Measurements from ENCODE around the gene KCNF1. TPM values are rescaled to one million over a fixed set of nuclear protein-coding genes. Genes with fewer than 3 reads are reported as not detected.

Gene KCNF1
- total RNA-seq, 2 experiments from 2014 or later, result not detected

DNA sequence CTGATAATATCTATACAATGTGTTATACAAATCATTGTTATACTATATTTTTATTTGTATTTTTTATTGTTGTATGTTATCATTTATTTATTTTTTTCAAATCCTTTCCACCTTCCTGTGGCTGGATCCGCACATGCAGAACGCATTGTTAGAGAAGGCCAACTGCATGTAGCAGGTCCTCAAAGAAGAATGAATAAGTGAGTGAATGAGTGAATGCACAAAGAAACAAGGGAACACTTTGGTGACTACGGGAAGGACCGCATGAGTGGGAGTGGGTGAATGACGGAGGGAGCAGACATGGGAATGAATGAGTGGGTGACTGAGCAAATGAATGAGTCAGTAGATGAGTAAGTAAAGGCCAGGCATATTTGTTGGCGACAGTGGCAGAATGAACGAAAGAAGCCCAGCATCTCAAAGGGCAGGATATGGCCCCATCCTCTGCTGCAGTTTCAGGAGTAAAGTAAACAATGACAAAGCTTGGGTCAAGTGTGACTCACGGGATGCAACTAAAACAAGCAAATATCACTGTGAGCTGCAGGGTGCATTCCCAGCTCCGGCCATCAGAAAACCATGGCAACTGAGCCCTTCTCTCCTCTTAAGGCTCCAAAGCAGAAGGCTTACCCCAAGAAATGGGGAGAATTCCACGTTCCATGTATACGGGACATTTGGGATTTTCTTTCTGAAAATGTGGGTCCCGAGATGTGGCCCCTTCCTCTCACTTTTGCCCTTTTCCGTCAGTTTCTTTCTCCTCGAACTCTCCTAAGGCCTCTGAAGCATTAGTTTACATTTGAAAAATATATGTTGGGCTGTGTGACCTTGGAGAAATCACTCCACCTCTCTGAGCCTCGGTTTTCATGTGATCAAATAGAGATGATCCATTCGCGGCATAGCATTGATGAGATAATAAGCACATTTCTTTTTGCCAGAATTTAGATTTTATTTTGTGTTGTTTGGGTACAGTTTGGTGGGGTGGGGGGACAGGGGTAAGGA is 24.5 kb downstream of the KCNF1 start:
- Mint-ChIP-seq H3K27me3 (no peaks in the 10 kb centered on the region), H3K9me3 (ENCODE audit: low read depth) (peaks cover 9% of the 10 kb centered on the region), H3K36me3 (ENCODE audit: low read depth) (no peaks in the 10 kb centered on the region), H3K4me3 (no peak overlapping the region), H3K4me1 (peaks cover 2% of the 10 kb centered on the region), H3K27ac (no peak overlapping the region)
- intact Hi-C loops (cut with DNase I, micrococcal nuclease), result no loop called here
- ChIA-PET CTCF (interaction anchor here (0.8 kb wide), 1 partner anchor 185 kb away, joined by 3 read pairs; no protein-coding TSS in a partner anchor), POLR2A (no interaction called here)
- DNase-seq (peak; percentile 27), ATAC-seq (peak; percentile 84)

GRCh38 chr2:10939058-10939457 is 27.3 kb downstream of the KCNF1 start:
- intact Hi-C loops (cut with DNase I, micrococcal nuclease), result no loop called here
- no peaks in the 10 kb centered on the region for H3K36me3 Mint-ChIP-seq (ENCODE audit: low read depth)
- no peak for DNase-seq
- ChIA-PET CTCF (interaction anchor here (0.6 kb wide), 1 partner anchor 521 kb away, joined by 3 read pairs; no protein-coding TSS in a partner anchor), POLR2A (no interaction called here)
- H3K27me3 Mint-ChIP-seq, result peaks cover 3% of the 10 kb centered on the region
- ATAC-seq, result no peak
- peaks cover 2% of the 10 kb centered on the region for H3K4me1 Mint-ChIP-seq
- H3K4me3 Mint-ChIP-seq, result no peak overlapping the region
- peaks cover 9% of the 10 kb centered on the region for H3K9me3 Mint-ChIP-seq (ENCODE audit: low read depth)
- no peak overlapping the region for H3K27ac Mint-ChIP-seq

- H3K27me3 Mint-ChIP-seq, result peaks cover 13% of the 10 kb centered on the region
These were observed 28.9 kb downstream of the KCNF1 start for GRCh38 chr2:10940596-10940995.

DNA sequence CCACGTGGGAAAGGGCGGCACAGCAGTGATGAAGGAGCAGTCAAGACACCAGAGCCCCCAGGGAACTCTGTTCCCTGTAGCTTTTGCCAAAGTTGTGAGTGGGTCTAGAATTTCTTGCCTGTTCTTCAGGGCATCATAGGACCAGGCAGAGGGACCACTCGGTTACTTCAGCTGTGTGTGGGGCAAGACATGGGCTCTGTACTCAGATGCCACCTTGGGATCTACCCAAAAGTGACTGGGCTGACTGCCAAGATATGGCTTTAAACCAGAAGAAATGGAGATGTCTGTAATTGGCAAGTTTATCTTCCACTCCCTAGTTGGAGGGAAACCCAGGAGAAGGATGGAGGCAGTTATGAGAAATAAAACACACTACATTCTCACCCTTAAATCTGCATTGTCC is 29.6 kb downstream of the KCNF1 start:
- no peaks in the 10 kb centered on the region for H3K4me1 Mint-ChIP-seq
- no peaks in the 10 kb centered on the region for H3K36me3 Mint-ChIP-seq (ENCODE audit: low read depth)
- H3K9me3 Mint-ChIP-seq (ENCODE audit: low read depth), result peaks cover 9% of the 10 kb centered on the region
- ATAC-seq (no peak), DNase-seq (no peak)
- H3K27ac Mint-ChIP-seq, result no peak overlapping the region
- H3K4me3 Mint-ChIP-seq, result no peak overlapping the region
- CTCF ChIA-PET, result no interaction called here
- intact Hi-C loops (cut with DNase I, micrococcal nuclease), result no loop called here
- peaks cover 14% of the 10 kb centered on the region for H3K27me3 Mint-ChIP-seq
- POLR2A ChIA-PET, result no interaction called here

More at GRCh38 chr2:10940596-10940995, 28.9 kb downstream of the KCNF1 start:
- Mint-ChIP-seq H3K36me3 (ENCODE audit: low read depth) (no peaks in the 10 kb centered on the region), H3K27ac (no peak overlapping the region), H3K9me3 (ENCODE audit: low read depth) (peaks cover 9% of the 10 kb centered on the region), H3K4me1 (peaks cover 2% of the 10 kb centered on the region), H3K4me3 (no peak overlapping the region)
- ChIA-PET CTCF (no interaction called here), POLR2A (no interaction called here)
- DNase-seq (no peak), ATAC-seq (no peak)
- intact Hi-C loops (cut with DNase I, micrococcal nuclease), result no loop called here

DNA sequence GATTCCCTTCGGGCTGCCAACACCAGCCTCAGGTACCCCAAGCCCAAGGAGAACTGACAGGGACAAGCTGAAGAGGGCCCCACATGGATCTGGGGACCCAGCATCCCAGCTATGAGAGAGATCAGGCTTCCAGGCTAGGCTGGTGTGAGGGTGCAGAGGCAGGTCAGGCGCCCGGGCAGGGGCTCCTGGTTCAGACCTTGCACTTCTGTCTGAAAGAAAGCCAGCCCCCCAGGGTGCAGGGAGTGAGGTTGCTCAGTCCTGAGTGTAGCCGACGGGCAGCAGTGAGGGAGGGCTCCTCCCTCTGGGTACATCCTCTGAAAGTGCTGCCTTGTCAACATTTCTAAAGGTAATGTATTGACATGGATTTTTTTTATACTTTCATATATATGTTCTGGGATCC is 33.1 kb downstream of the KCNF1 start:
- ChIA-PET CTCF (no interaction called here), POLR2A (no interaction called here)
- Mint-ChIP-seq H3K27me3 (peaks cover 29% of the 10 kb centered on the region), H3K36me3 (ENCODE audit: low read depth) (no peaks in the 10 kb centered on the region), H3K9me3 (ENCODE audit: low read depth) (peaks cover 2% of the 10 kb centered on the region), H3K4me3 (no peak overlapping the region), H3K4me1 (no peaks in the 10 kb centered on the region), H3K27ac (no peak overlapping the region)
- DNase-seq (no peak), ATAC-seq (no peak)
- intact Hi-C loops (cut with DNase I, micrococcal nuclease), result no loop called here

DNA sequence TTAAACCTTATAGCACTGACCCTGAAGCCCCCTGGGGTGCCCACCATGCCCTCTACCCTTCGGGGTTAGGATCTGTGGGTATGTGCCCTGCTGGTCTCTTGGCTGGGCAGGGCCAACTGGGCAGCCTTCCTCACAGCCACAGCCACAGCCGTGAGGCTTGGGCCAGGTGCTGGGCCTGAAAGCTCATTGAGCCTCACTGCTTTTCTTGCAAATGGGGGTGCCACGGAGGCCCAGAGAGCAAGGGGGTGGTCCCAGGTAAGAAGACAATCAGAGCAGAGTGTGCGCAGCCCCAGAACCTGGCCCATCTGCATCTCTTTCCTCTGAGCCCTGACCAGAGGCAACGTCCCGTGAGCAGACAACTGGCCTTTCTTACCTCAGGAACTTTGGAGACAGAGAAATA is 34.7 kb downstream of the KCNF1 start:
- Mint-ChIP-seq H3K27ac (no peak overlapping the region), H3K27me3 (peaks cover 32% of the 10 kb centered on the region), H3K4me3 (no peak overlapping the region), H3K36me3 (ENCODE audit: low read depth) (no peaks in the 10 kb centered on the region), H3K4me1 (no peaks in the 10 kb centered on the region), H3K9me3 (ENCODE audit: low read depth) (no peaks in the 10 kb centered on the region)
- ATAC-seq (no peak), DNase-seq (no peak)
- ChIA-PET POLR2A (no interaction called here), CTCF (no interaction called here)
- intact Hi-C loops (cut with DNase I, micrococcal nuclease), result no loop called here

GRCh38 chr2:10947005-10947440 is 35.3 kb downstream of the KCNF1 start:
- no peaks in the 10 kb centered on the region for H3K9me3 Mint-ChIP-seq (ENCODE audit: low read depth)
- no peaks in the 10 kb centered on the region for H3K4me1 Mint-ChIP-seq
- ChIA-PET CTCF (interaction anchor here (0.6 kb wide), 1 partner anchor 115 kb away, joined by 3 read pairs; no protein-coding TSS in a partner anchor), POLR2A (no interaction called here)
- intact Hi-C loops (cut with DNase I, micrococcal nuclease), result no loop called here
- no peaks in the 10 kb centered on the region for H3K36me3 Mint-ChIP-seq (ENCODE audit: low read depth)
- peak; percentile 58 for ATAC-seq
- H3K27me3 Mint-ChIP-seq, result peaks cover 34% of the 10 kb centered on the region
- no peak overlapping the region for H3K27ac Mint-ChIP-seq
- DNase-seq, result peak; percentile 30
- H3K4me3 Mint-ChIP-seq, result no peak overlapping the region

DNA sequence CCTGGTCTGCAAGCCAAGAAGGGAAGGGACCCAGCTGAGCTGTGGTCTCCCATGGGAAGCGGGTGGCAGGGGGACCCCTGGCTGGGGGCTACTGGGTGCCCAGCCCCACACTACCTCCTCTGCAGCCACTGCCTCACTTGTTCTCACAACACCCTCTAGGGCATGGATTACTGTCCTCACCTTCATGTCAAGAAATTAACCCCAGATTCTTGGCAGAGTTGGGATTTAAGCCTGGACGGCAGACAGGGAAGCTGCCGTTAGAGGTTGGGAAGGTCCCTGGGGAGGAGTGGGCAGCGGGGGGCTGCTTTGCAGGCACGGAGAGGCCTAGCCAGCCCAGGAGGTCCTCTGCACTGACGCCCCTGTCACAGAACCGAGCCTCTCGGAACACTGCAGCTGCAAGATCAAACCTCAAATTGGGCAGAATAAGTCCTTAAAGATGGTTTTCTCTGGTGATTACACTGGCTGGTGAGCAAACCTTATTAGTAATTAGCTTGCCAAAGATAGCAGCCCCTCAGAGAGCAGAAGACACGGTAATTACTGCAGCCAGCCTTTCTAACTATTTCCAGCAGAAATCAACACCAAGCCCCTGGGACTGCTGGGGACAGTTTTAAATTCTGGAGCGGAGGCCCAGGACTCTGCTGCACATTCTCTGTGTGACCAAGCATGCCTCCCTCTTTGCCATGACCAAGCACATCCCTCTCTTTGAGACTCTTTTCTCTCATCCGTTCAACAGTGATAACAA is 35.9 kb downstream of the KCNF1 start:
- H3K27me3 Mint-ChIP-seq, result peaks cover 34% of the 10 kb centered on the region
- peaks cover 1% of the 10 kb centered on the region for H3K4me1 Mint-ChIP-seq
- no peak for DNase-seq
- CTCF ChIA-PET, result interaction anchor here (0.6 kb wide), 1 partner anchor 114 kb away, joined by 3 read pairs; no protein-coding TSS in a partner anchor
- ATAC-seq, result no peak
- H3K36me3 Mint-ChIP-seq (ENCODE audit: low read depth), result no peaks in the 10 kb centered on the region
- no peak overlapping the region for H3K4me3 Mint-ChIP-seq
- POLR2A ChIA-PET, result no interaction called here
- intact Hi-C loops (cut with DNase I, micrococcal nuclease), result no loop called here
- no peak overlapping the region for H3K27ac Mint-ChIP-seq
- H3K9me3 Mint-ChIP-seq (ENCODE audit: low read depth), result no peaks in the 10 kb centered on the region

- Mint-ChIP-seq H3K4me1 (peaks cover 7% of the 10 kb centered on the region), H3K27me3 (peaks cover 34% of the 10 kb centered on the region), H3K4me3 (no peak overlapping the region), H3K36me3 (ENCODE audit: low read depth) (no peaks in the 10 kb centered on the region), H3K27ac (no peak overlapping the region), H3K9me3 (ENCODE audit: low read depth) (peaks cover 2% of the 10 kb centered on the region)
- ChIA-PET POLR2A (no interaction called here), CTCF (interaction anchor here (0.5 kb wide), 1 partner anchor 107 kb away, joined by 3 read pairs; no protein-coding TSS in a partner anchor)
- ATAC-seq (no peak), DNase-seq (no peak)
- intact Hi-C loops (cut with DNase I, micrococcal nuclease), result no loop called here
These were observed 36.4 kb downstream of the KCNF1 start for GRCh38 chr2:10948188-10948564.

DNA sequence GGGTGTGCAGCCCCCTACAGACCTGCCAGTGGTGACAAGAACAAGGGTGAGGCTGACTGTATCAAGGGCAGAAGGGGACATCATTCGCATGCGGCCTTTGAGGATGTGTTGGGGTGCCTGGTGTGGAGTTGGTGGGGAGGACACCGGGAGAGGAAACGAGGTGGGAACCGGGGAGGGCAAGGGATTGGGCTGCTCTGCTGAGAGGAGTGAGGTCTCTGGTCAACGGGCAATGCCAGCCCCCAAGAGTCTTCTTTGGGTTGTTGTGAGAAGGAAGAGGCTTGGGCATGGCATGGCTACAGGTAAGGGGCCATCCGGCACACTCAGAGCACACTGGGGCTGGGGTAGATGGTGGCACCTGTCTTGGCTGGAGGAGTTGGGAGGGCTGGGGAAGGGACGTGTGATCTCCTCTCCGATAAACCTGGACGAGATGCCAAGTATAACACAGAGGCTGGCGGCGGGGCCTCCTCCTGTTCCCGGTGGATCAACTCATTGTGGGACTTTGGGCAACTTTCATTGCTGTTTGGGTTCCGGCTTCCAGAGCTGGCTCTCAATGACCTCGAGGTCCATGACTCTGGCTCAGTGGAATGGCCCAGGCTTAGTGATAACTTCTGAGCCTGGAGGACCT is 37.0 kb downstream of the KCNF1 start:
- Mint-ChIP-seq H3K27ac (no peak overlapping the region), H3K4me3 (no peak overlapping the region), H3K27me3 (peaks cover 34% of the 10 kb centered on the region), H3K4me1 (peaks cover 10% of the 10 kb centered on the region), H3K36me3 (ENCODE audit: low read depth) (no peaks in the 10 kb centered on the region), H3K9me3 (ENCODE audit: low read depth) (peaks cover 6% of the 10 kb centered on the region)
- intact Hi-C loops (cut with DNase I, micrococcal nuclease), result no loop called here
- POLR2A ChIA-PET, result no interaction called here
- DNase-seq (no peak), ATAC-seq (no peak)
- CTCF ChIA-PET, result interaction anchor here (0.5 kb wide), 1 partner anchor 107 kb away, joined by 3 read pairs; no protein-coding TSS in a partner anchor

DNA sequence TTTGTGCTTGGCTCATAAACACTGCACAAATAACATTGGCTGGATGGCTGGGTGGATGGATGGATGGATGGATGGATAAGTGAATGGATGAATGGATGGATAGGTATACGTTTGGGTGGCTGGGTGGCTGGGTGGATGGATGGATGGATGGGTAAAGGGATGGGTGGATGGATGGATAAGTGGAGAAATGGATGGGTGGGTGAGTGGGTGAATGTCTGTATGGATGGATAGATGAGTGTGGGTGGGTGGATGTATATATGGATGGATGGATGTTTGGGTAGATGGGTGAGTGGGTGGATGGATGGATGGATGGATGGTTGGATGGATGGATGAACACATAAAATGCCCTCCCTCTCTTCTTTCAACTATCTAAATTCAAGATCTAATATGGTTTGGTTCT is 38.1 kb downstream of the KCNF1 start:
- ChIA-PET CTCF (no interaction called here), POLR2A (no interaction called here)
- peaks cover 10% of the 10 kb centered on the region for H3K4me1 Mint-ChIP-seq
- no peak overlapping the region for H3K27ac Mint-ChIP-seq
- H3K9me3 Mint-ChIP-seq (ENCODE audit: low read depth), result peaks cover 6% of the 10 kb centered on the region
- DNase-seq (no peak), ATAC-seq (no peak)
- no peak overlapping the region for H3K4me3 Mint-ChIP-seq
- H3K27me3 Mint-ChIP-seq, result peaks cover 26% of the 10 kb centered on the region
- intact Hi-C loops (cut with DNase I, micrococcal nuclease), result no loop called here
- no peaks in the 10 kb centered on the region for H3K36me3 Mint-ChIP-seq (ENCODE audit: low read depth)

Data from activated CD4-positive, alpha-beta T cell treated with anti-CD3 and anti-CD28 coated beads for 36 hours (primary cell).